ENCODE data around the gene NEAT1. TPM values are rescaled to one million over a fixed set of nuclear protein-coding genes. Genes with fewer than 3 reads are reported as not detected.
A peak's percentile ranks its signal among the peaks of the same experiment; 100 is the strongest.

The NEAT1 gene
- total and polyA plus RNA-seq, 9 of the 15 experiments (the other 6 are each of a cell fraction or from before 2014, with no cell fraction given): 20.1 to 389 (median 62.8) TPM

DNA sequence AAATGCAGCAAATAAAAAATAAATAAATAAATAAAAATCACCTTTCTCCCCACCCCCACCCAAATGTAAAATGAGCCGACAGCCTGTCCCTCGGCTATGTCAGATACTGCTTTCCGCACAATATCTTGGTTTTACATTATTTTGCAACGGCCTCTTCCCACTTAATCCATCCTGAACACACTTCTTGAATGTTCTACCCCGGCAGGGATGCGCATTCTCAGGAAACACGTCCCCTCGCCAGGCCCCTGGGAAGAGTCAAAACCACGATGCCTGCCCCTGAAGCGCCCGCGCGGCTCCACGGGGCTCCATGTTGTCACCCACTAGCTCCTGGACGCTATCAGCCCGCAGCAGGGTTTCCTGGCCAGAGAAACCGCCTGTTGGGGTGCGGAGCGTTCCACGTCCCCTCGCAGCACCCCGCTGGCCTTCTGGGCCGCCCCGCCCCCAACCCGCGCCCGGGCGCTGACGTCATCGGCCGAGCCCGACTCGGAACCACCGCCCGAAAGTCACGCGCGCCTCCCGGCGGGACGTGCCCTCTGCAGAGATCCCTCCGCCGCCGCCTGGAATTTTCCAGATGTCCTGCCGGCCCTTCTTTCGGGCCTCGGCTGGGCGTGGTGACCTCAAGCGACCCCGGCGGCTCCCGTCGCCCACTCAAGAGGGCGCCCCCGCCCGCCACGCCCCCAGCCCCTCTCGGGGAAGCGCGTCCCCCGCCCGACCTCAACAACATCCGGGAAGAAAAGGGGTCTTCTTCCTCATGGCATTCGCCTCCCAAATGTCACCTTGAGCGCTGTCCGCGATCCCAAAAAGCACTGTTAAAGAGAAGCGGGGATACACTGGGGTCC, 585 bp upstream of the NEAT1 start (continued):
- TF ChIP-seq, protein P1, sequence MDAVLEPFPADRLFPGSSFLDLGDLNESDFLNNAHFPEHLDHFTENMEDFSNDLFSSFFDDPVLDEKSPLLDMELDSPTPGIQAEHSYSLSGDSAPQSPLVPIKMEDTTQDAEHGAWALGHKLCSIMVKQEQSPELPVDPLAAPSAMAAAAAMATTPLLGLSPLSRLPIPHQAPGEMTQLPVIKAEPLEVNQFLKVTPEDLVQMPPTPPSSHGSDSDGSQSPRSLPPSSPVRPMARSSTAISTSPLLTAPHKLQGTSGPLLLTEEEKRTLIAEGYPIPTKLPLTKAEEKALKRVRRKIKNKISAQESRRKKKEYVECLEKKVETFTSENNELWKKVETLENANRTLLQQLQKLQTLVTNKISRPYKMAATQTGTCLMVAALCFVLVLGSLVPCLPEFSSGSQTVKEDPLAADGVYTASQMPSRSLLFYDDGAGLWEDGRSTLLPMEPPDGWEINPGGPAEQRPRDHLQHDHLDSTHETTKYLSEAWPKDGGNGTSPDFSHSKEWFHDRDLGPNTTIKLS (IDR thresholded peaks at IDR 0.05; ENCODE audit: borderline replicate concordance, low read depth): peak; percentile 91
- no peak for TF ChIP-seq MCM3 (IDR thresholded peaks at IDR 0.05)
- TF ChIP-seq PHB (CRISPR knock-in tag; IDR thresholded peaks at IDR 0.05): no peak
- TF ChIP-seq EP300 (IDR thresholded peaks at IDR 0.05; ENCODE audit: low read length): peak; percentile 86
- TF ChIP-seq, protein P2, sequence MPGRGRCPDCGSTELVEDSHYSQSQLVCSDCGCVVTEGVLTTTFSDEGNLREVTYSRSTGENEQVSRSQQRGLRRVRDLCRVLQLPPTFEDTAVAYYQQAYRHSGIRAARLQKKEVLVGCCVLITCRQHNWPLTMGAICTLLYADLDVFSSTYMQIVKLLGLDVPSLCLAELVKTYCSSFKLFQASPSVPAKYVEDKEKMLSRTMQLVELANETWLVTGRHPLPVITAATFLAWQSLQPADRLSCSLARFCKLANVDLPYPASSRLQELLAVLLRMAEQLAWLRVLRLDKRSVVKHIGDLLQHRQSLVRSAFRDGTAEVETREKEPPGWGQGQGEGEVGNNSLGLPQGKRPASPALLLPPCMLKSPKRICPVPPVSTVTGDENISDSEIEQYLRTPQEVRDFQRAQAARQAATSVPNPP (IDR thresholded peaks at IDR 0.05; ENCODE audit: borderline replicate concordance, insufficient read depth, insufficient read length): no peak
- TF ChIP-seq ATF7 (IDR thresholded peaks at IDR 0.05): peak; percentile 99
- TF ChIP-seq, protein P3, sequence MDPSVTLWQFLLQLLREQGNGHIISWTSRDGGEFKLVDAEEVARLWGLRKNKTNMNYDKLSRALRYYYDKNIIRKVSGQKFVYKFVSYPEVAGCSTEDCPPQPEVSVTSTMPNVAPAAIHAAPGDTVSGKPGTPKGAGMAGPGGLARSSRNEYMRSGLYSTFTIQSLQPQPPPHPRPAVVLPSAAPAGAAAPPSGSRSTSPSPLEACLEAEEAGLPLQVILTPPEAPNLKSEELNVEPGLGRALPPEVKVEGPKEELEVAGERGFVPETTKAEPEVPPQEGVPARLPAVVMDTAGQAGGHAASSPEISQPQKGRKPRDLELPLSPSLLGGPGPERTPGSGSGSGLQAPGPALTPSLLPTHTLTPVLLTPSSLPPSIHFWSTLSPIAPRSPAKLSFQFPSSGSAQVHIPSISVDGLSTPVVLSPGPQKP (CRISPR knock-in tag; IDR thresholded peaks at IDR 0.05): no peak
- TF ChIP-seq CSDE1 (IDR thresholded peaks at IDR 0.05): no peak
- peak; percentile 33 for TF ChIP-seq POLR2B (IDR thresholded peaks at IDR 0.05; ENCODE audit: low read depth, partially characterized antibody)
- TF ChIP-seq ZNF76 (CRISPR knock-in tag; IDR thresholded peaks at IDR 0.05; ENCODE audit: borderline replicate concordance): 0 out of 2 replicates have a peak, but pooled peaks have one; percentile 58
- TF ChIP-seq, protein P4, sequence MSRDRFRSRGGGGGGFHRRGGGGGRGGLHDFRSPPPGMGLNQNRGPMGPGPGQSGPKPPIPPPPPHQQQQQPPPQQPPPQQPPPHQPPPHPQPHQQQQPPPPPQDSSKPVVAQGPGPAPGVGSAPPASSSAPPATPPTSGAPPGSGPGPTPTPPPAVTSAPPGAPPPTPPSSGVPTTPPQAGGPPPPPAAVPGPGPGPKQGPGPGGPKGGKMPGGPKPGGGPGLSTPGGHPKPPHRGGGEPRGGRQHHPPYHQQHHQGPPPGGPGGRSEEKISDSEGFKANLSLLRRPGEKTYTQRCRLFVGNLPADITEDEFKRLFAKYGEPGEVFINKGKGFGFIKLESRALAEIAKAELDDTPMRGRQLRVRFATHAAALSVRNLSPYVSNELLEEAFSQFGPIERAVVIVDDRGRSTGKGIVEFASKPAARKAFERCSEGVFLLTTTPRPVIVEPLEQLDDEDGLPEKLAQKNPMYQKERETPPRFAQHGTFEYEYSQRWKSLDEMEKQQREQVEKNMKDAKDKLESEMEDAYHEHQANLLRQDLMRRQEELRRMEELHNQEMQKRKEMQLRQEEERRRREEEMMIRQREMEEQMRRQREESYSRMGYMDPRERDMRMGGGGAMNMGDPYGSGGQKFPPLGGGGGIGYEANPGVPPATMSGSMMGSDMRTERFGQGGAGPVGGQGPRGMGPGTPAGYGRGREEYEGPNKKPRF (IDR thresholded peaks at IDR 0.05; ENCODE audit: low read depth, low read length): no peak
- TF ChIP-seq MEF2D (tag; conservative IDR thresholded peaks at IDR 0.05; ENCODE audit: low read depth): peak; percentile 11; the same call in 1 of the 2 replicates
- TF ChIP-seq FOXK2 (conservative IDR thresholded peaks at IDR 0.05 in 1 of 2, IDR thresholded peaks at IDR 0.05 in 1 of 2; ENCODE audit: low read depth in 2 of 2): peak; percentile 60 to 80
- peak; percentile 51; the same call in 1 of the 2 replicates for TF ChIP-seq ZNF436 (CRISPR knock-in tag; IDR thresholded peaks at IDR 0.05)
- peak; percentile 88; the same call in 1 of the 2 replicates for TF ChIP-seq ZBTB7A (IDR thresholded peaks at IDR 0.05; ENCODE audit: borderline replicate concordance, control insufficient read depth, low read depth, low read length)
- peak; percentile 52 for TF ChIP-seq ZSCAN32 (CRISPR knock-in tag; IDR thresholded peaks at IDR 0.05)
- peak; percentile 92 for TF ChIP-seq RNF2 (IDR thresholded peaks at IDR 0.05)

All from K562 (cell line).